RKO (cell line): ENCODE measurements around the gene PPFIBP2.

Source experiments
- DNase-seq: peaks from one replicate; pipeline ENCODE4 v3.0.0-alpha.2; 2016; ENCODE audit warnings: low spot score

PPFIBP2 gene

DNA sequence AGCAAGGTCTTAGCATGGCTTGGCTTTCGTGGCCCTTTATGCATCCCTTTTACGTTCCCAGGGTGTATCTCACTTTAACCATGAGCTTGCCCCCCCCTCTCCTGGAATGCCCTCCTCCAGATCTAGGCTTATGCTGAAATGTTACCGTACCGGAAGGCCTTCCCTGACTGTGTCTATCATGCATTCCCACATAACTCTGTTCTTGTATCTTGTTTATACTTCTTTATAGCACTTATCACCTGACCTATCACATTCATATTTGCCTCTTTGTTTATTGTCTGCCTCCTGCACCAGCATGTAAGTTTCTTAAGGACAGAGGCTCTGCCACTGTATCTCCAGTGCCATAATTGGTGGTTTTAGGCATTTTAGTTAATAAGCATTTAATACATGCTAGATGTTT lies 38.9 kb downstream of the PPFIBP2 start:
- no peak for DNase-seq

DNA sequence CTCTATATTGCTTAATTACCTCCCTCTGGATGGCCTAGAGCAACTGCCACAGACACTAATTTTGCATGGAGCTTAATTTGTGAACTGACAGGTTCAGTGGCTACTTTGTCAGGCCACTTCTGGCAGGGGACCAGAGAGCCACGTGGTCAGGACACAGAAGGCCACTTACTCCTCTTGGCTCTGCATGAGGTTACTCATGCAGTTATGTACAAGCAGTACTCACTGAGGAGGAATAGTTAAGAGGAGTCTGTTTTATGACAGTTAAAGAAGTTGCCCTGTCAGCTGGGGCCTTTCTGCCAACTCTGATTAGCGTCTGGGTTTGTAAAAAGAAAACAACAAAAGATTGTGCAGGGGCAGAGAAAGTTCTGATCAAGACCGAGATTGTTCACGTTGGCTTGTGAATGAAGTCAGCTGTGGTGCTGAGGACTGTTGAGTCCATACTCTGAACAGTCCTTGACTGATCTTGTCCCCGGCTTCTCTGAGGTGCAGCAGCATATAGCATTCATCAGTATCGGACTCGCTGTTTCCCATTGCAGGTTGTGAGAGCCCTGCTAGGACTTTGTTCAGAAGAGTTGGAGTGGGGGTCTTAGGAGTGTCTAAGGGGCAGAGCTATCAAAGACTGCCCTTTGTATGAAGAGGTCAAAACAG lies 41.4 kb downstream of the PPFIBP2 start:
- peak; percentile 20 for DNase-seq

DNA sequence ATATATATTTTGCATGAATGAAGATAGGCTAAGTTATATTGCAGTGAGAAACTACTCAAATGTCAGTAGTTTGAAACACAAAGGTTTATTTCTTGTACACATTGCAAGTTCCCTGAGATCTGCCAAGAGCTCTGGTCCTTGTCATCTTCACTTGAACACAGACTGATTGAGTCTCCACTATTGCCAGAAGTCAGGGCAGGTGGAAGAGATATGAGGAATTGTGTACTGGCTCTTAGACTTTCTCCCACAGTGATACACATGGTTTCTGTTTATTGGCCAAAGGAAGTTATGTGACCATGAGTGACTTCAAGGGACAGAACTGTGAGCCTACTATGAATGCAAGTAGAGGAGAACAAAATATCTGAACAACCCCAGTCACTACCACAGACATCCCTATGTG lies 44.2 kb downstream of the PPFIBP2 start:
- DNase-seq, result no peak

- no peak for DNase-seq
These were observed 45.8 kb downstream of the PPFIBP2 start for GRCh38 chr11:7559398-7560283.

- no peak for DNase-seq
These were observed 47.8 kb downstream of the PPFIBP2 start for GRCh38 chr11:7561562-7561961.

DNA sequence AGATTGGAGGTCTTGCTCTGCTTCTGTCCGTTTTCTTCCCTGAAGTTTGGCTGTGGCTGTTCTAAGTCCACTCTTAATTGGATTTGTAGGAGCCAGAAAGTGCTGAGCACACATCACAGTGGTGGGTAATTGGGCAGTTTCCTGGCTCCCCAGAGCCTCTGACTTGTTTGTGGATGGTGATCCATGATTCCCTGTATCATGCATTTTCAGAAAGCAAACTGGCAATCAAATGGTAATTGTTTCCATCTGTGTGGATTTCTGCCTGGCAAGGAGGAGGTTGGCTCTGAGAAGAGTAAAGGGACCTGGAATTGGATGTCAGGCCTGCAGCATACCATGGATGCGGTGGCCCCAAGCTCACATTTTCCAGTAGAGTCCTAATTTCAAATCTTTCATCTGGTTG lies 49.5 kb downstream of the PPFIBP2 start:
- DNase-seq, result no peak

GRCh38 chr11:7564803-7565202 lies 51.0 kb downstream of the PPFIBP2 start:
- DNase-seq, result no peak

GRCh38 chr11:7567311-7567710 lies 53.5 kb downstream of the PPFIBP2 start:
- DNase-seq, result no peak

- DNase-seq, result no peak
These were observed 55.2 kb downstream of the PPFIBP2 start for GRCh38 chr11:7569044-7569443.

- no peak for DNase-seq
These were observed 56.4 kb downstream of the PPFIBP2 start for GRCh38 chr11:7570241-7570640.

GRCh38 chr11:7570938-7571521 lies 57.2 kb downstream of the PPFIBP2 start:
- no peak for DNase-seq

DNA sequence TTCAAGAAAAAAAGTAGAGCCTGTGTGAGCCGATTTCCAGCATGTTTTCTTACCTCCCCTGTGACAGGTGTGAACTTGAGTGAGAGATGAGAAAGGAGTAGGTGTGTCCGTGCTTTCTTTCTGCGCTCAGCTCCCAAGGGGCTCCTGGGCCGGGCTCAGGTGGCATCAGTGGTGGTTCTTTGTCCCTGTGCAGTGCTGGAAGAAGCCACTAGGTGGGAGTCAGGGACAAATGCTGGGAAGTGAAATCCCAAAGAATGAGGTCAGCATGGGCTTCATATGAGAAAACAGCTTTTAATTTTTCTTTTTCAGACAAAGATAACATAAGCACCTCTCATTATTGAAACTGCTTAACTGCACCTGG lies 57.8 kb downstream of the PPFIBP2 start:
- peak; percentile 62 for DNase-seq

DNA sequence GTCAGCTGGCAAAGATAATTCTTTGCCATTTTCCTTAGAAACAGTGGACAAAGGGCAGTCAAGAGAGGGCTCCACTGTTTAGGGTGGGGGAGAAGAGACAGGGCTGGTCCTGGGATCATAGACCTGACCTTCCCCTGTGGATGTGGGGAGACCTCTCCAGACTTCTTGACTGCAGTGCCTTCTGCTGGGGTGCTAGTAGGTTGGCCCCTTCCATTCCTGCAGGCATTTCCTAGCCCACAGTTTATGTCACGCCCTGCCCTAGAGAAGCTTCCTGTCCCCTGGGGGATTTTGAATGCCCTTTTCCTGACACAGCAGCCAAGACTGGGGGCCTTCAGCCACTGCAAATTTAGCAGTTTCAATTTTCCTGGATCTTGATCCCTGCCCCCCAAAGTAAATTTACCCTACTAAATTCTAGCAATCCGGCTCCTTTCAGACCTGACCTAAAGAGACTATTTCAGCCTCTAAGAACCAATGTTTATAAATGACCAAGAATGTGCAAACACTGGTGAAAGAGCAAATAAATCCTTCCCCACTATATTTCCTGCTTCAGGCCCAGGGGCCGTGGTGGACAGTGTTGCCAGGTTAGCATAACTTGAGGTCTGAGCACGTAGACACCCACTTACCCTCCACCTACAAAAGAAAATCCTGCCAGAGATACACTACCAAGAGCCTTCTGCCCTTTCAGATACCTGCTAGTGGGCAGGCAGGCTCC lies 58.4 kb downstream of the PPFIBP2 start:
- no peak for DNase-seq

DNA sequence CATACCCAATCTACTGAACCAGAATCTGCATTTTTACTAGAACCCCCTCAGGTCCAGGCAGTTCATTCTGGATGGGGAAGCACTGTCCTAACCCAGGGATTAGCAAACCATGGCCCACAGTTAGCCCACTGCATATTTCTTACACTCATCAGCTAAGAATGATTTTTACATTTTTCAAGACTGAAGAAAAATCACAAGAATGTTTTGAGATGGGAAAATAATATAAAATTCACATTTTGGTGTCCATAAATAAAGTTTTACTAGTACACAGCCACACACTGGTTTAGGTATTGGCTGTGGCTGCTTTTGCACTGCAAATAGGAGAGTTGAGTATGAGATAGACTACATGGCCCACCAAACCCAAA lies 59.4 kb downstream of the PPFIBP2 start:
- no peak for DNase-seq

GRCh38 chr11:7573558-7574296 lies 59.9 kb downstream of the PPFIBP2 start:
- DNase-seq, result no peak

DNA sequence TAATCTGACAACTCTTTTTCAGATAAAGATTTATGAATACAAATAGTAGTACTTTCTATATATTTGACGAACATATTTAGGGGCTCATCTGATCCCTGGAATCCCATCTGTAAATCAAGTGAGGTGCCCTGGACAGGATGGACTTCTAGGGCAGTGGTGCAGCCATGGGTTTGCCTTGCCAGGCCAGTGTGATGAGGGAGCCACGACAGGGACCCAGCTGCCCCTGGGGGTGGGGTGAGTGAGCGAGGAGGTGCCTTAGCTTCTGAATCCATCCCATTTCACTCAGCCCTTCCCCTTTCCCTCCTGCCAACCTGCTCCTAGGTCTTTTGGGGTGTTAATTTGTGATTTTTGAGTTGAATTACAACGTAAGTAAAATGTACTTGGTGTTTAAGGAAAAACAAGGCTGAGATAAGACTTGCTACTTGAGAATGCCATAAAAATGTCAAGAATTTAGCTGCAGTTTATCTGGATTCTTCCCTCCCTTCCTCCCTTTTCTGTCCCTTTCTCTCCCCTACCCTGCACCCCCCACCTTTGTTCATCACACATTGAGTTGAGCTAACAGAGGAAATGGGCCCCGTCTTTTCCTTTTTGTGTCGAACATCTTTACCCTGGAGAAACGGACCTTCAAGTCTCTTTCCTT lies 60.8 kb downstream of the PPFIBP2 start:
- no peak for DNase-seq

DNA sequence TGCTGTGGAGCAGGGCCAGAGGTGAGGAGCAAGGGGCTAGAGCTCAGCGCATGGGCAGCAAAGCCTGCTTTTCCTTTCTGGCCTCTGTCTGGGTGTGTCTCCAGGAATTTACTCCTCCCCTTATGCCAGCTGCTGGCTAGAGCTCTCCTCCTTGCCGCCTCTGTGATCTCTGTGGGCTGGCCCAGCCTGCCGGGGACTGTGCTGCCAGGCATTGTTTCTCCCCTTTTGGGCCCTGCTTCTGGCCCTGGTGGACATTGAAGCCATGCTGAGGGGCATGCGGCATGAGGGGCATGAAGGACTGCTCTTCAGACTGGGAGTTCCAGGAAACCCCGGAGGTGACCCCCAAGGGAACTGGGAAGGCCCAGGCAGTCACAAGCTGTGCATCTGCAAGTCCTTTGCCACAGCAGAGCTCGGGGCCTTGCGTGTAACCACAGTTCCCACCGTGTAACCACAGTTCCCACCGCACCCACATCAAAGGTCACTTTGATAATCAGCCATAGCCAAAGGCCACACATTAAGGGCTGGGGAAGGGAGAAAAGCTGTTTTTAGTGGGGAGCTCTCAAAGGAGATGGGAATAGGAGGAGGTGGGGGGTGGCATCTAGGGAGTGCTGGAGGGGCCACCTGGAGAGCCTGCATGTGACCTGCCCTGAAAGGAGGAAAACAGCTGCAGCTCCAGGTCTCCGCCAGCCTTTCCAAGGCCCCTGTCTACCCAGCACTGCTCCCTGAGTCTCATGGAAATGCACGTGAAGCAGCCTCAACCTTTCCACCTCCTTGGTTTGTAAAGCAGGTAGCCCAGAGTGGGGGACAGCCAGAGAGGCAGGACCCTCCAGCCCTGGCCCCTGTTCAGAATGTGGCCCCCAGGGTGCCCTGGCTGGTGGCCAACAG lies 62.3 kb downstream of the PPFIBP2 start:
- no peak for DNase-seq

DNA sequence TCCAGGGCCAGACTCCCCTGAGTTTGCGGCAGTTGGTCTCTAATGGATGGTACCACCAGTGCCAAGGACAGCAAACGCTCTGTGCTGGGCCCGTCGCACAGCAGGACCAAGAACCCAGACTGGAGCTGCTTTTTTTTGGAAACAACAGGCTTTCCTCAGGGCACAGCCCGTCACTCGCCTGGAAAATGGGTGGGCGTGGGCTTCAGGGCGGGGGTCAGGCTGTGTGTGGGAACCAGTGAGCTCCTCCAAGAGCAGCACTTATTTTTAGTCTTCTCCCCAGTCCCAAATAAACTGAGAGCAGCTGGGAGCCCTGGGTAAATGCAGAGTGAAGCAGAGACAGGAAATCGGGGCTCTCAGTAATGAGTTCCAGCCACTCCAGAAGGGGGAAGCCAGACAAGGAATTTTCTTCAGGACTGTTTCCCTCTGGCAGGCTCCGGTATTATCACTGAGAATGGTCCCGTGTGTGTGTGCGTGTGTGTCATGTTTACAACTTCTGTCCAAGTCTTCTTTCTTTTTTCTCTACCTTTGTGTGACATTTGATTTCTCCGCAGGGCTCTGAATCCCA lies 63.0 kb downstream of the PPFIBP2 start:
- DNase-seq, result no peak

GRCh38 chr11:7577291-7578190 lies 63.7 kb downstream of the PPFIBP2 start:
- no peak for DNase-seq
